GM19324 (cell line): ENCODE results near the gene KCNT1.

Source experiments
- ATAC-seq: cut with Tn5 transposase; IDR thresholded peaks from one replicate; pipeline ENCODE4 v1.9.1; 2021; ENCODE audit warnings: mild to moderate bottlenecking, moderate library complexity; ENCODE audit not compliant: unreplicated experiment, low FRiP score

KCNT1 gene

DNA sequence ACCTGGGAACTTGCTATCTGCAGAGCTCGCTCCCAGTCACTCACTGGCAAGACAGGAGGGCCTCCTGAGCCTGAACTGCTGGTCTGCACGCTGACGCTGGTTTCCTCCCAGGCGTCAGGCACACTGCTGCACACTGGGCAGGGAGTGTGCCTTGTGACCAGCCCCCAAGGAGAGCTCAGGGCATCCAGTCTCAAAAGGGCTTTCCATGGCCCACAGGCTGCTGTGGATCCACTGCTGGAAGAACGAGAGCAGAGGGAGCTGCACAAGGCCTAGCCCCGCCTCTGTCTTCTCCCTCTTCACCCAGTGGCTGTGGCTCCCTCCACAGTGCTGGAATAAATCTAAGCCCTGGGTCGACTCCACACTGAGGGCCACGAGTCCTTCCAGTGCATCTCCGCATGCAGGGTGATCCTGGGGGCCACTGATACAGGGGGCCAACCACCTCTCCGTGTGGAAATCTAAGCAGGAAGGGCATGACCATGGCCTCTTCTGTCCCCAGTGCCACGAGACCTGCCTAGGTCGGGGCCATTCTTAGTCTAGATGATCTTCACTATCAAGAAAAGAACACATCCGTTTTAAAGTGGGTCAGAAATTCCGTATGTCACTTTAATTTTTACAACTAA lies 111.8 kb downstream of the KCNT1 start:
- no peak for ATAC-seq

DNA sequence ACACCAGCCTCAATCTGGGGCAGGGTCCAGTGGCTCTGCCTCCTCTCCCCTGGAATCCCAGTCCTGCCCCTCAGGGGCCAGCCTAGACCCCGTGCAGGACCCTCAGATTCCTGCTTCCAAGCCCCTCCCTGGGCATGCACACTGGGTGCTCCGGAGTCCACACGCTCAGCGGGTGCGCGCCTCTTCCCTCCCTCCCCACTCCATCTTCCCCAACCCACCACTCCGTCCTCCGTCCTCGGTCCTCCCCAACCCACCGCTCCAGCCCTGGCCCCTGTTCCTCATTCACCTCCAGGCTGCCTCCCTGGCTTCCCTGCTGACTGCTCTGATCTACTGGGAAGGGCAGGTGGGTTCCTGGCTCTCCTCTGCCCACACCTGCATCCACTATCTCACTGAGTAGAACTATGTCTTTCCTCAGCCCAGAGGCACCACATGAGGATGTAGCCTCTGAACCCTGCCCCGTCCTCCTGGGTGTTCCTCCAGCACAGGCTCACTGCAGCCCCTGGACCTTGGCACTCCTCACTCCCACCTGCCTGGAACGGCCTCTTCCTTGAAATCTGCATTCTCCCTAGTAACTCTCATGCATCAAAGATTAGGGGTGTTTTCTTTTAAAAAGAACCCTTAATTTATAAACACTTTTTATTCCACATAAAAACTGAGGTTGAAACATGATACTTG lies 112.6 kb downstream of the KCNT1 start:
- ATAC-seq = no peak

DNA sequence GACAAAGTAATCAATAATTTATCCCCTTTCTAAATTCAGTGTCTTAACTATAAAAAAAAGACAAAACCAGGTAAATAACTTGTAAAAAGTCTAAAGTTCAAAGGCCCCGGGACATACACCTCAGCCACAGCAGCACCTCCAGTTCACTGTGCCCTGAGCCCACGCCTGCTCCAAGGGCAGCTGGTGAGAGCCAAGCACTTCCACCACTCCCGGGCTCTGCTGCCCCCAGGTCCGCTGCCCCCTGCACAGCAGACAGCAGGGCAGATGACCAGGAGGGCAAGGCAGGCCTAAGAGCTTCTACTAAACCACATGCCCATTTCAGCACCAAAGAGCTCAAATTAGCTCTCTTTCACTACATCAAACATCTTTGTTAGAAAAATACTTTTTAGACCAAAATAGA lies 113.4 kb downstream of the KCNT1 start:
- ATAC-seq = no peak

DNA sequence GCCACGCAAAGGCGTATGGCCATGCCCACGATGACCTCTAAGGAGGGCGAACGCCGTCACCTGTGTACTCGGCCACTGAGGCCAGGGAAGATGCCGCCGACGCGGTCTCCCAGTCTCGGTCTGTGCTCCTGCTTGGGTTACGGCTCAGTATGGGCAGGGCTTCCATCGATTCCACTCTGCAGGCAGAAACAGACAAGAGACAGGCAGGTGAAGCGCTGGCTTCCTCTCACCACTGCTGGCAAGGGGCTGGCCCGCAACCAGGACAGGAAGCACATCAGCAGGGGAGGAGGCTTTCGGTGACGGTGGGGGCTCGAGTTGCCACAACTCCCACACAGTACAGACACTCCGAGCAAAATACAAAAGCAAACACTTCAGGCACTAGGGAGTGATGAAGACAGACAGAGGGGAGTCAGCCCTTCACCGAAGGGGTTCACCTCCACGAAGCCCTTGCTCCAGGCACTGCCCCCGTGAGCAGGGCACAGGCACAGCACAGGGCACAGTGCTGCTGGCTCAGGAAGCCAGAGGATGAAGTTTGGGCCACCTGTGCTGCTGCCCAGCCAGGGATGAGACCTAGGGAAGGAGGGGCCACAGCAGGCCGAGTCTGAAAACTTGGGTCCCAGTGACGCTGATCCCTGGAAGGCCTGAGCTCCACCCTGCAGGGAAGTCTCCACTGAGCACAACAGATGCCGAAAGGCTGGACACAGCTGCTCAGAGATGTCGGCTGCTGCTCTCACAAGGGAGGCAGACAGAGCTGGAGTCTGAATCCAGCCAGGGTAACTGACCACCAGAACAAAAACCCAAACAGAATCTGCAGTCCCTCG lies 114.1 kb downstream of the KCNT1 start:
- no peak for ATAC-seq

DNA sequence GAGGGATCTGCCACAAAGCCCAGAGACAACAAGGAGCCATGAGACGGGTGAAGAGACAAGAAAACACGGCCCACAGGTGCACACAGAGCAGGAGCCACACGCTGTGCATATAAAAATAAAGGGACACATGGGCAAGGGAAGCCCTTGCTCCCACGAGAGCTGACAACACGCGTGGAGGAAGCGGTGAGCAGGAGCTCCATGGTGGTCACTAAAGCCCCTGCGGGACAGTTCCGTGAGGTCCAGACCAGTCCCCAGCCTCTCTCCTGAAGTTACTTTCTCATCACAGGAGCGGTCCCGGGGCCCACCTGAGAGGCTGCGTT lies 114.6 kb downstream of the KCNT1 start:
- ATAC-seq = no peak

DNA sequence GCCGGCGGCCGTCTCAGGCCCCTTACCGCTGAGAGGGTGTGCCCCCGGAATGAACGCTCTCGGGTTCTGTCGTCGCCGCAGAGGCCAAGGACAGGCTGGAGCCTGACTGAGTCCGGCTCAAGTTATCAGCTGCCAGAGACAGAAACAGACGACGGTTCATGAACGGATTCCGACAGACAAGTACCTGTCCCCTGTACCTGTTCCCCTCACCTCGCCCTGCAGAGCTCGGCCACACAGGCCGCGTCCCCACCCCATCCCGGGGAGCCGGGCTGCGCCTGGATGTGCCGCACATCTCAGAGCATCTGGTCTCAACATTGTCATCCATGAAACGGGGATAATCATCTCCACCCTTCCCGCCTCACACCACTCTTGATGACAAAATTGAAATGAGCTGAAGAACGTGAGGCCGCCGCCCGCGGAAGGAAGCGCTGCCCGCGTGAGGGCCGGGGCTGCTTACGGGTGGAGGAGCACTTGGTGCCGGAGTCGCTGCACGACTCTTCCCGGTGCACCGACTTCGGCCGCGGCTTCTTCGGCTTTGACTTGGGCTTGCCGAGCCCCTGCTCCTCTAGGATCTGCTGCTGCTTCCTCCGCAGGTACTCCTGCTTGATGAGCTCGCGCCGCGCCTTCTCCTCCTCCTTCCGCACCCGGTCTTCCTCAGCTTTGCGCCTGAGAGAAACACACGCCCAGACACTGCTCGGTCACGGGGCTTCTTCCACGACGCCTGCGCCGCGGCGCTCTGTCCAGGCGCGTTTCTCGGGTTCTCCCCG lies 116.1 kb downstream of the KCNT1 start:
- ATAC-seq = no peak

DNA sequence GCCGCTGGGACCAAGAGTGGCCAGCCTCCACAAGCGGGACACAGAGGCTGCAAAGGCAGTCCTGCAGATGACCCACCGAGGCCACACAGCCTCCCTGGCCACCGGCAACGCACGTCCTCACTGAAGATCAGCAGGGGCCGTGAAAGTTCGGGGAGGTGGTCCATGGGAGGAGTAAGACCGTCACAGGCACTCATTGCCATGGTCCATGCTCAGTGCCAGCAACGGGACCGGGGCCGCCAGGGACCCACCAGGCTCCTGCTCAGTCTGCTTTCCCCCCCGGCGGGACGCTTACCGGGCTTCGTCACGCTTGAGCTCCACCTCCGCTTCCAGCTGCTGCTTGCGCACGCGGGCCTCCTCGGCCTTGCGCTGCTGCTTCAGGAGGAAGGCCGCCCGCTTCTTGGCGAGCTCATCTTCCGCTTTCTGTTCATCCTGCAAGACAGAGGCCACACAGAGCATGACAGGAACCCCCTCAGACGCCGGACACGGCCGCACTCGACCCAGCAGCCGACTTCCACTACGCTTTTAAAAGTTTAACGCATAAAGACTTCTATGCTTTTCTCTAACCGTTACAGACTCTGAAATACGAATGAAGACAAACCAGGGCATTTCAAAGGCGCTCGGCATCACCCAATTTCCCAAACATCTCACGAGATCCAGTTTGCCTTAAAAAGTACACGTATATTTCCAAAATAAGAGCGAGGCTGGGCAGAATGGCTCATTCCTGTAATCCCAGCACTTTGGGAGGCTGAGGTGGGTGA lies 116.9 kb downstream of the KCNT1 start:
- no peak for ATAC-seq

DNA sequence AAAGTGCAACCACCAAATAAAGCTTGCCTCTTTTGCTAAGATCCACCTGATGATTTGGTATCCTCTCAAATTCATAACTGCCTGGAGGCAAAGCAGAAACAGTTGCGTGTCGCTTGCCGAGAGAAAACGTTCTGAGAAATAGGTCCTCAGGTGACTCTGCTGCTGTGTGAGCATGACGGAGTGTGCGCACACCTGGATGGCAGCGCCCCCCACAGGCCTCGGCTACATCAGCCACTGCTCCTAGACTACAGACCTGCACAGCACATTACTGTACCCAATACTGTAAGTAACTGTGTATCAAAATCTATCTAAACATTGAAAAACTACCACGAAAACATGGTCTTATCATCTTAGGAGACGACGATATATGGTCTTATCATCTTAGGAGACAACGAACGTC lies 117.9 kb downstream of the KCNT1 start:
- no peak for ATAC-seq

DNA sequence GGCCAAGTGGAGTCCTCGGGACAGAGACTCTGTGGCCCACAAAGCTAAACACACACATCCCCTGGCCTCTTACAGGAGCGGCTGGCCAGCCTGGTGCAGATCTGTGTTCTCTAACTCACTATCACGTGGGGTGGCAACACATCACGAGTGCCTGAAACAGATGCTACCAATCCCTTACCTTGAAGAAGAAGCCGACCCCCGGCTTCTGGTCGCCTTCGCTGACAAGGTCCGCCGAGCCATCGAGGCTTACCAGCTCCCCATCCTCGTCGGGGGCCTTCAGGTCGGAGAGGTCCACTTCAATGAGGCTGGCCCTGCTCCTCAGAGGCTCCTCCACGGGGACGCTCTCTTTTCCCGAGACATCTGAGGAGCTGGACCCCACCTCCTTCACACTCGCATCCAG lies 118.7 kb downstream of the KCNT1 start:
- ATAC-seq = no peak

DNA sequence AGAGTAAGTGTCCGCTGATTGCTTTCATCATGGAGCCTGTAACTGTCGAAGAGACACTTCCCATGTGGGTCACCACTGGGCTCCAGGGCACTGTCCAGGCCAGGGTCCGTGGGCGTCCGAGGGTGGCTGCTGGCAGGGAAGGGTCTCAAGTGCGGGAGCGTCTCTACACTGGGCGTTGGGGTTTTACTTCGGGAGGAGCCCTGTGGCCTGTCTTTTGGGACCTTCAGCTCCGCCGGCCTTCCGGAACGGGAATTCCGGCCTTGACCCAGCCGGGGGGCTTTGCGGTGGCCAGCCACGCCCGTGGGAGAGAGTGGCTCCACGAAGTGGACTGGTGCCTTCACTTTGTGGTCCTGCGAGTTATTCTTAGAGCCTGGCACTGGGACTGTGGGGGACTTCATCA lies 119.1 kb downstream of the KCNT1 start:
- no peak for ATAC-seq

DNA sequence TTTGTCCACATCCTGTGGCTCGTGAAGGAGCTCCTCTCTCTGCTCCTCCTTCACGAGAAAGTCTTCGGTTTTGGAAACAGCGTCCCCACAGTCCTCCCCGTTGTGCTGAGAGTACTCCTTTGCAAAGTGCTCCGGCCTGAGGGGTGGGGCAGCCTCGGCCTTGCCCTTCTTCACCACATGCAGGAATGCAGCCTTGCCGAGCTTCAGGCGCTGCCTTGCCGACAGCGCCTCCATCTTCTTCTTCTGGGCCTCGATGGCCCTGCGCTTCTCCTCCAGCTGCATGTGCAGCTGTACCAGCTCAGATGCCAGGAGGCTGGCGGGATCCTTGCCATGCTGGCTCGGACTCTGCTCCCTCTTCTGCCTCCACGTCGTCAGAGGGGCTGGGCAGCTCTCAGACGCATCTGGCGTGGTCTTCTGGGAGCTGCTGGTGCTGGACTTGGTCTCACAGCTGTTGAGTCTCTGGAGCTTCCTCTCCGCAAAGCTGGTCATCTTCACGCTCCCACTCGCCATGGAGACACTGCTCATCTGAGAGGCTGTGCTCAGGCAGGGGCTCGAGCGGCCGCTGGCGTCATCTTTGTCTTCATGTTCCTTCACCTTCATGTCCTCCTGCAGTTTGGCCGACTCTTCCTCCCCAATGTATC lies 119.9 kb downstream of the KCNT1 start:
- ATAC-seq = no peak

DNA sequence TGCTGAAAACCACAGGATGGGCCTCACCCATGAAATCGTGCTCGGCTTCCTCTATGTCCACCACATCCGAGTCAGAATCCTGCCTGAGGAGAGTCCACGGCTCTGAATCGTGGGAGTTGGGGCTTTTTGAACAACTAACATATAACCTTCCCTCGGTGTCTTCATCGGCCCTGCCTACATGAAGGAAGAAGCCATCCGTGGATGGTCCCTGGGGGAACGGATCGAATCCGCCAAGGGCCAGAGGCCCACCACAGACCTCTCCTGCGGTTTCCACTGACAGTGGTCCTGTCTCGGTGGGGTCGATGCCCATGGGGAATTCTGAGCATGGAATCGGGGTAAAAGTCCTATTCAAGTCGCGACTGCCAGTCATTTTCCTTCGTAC lies 120.4 kb downstream of the KCNT1 start:
- no peak for ATAC-seq

DNA sequence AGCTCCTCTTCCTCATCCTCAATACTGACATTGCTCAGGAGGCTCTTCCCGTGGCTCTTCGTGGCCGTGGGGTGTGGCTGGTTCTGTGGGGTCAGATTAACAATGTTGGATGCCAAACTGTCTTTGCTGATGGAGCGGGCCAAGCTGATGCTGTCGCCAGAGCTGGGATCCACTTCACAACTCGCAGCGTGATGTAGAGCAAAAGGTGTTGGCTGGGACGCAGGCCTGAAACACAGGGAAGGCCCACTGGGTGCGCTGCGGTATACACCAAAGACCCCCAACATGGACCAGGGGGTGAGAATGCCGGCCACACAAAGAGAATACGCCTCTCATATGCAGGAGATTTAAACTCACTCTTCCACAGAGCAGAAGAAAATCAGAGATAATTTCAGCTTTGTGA lies 121.1 kb downstream of the KCNT1 start:
- no peak for ATAC-seq

DNA sequence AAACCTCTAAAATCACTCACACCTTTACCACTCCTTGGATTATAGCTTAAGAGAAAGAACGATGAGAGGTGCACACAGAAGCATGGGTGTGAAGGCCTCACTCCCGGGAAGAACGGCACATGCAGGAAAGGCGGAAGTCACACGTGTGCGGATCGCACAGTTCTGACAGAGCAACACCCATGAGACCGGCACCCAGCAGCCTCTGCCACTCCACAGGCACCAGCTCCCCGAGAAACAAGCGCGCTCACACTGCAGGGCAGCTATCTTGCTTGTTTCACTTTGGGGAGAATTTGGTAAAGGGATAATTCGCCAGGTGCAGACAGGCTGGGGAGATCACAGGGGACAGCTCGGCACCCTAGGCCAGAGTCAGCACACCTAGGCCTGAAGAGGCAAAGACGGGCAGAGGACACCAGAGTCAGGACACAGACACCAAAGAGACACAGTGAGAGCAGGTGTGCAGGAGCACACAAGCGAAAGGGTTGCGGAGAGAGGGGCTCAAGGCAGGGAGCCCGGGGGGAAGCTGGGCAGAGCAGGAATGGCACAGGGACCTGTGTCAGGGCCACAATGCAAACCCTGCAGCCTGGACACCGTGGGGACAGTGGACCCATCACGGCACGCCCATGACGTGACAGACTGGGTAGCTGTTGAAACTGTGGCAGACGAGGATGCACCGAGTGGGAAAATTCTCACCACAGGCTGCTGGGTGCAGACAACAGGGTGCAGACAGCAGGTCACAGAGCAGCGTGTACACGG lies 123.6 kb downstream of the KCNT1 start:
- no peak for ATAC-seq

DNA sequence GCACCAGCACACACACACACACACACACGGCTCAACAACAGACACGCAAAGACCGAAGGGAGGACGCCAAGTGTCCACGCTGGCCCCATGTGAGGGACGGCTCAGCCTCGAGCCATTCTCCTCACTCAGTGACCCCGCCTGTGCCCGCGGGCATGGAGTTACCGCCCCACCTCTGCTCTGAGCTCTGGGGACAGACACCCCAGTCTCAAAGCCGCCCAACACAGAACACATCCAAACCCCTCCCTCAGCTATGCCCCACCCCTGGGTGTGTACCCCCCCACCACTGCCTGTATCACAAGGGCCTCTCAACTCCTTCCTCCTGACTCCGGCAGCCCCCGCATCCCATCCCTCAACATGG lies 124.2 kb downstream of the KCNT1 start:
- no peak for ATAC-seq

DNA sequence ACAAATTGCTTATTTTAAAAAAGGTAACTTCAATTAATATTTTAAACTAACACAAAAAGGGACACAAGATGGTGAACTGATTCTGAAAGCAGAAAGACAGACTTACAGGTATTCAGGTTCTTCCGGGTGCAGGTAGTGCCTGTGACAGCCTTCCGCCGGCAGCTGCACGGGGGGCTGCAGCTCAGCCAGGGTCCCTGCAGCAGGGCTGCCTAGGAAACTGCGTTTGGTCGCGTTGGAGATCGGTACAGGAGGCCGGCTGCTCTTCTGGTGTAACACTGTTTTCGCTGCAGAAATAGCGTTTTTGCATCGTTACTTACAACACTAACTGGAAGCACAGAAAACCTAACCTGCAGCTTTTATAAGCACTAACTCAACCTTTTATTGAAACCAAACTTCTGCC lies 125.3 kb downstream of the KCNT1 start:
- no peak for ATAC-seq

DNA sequence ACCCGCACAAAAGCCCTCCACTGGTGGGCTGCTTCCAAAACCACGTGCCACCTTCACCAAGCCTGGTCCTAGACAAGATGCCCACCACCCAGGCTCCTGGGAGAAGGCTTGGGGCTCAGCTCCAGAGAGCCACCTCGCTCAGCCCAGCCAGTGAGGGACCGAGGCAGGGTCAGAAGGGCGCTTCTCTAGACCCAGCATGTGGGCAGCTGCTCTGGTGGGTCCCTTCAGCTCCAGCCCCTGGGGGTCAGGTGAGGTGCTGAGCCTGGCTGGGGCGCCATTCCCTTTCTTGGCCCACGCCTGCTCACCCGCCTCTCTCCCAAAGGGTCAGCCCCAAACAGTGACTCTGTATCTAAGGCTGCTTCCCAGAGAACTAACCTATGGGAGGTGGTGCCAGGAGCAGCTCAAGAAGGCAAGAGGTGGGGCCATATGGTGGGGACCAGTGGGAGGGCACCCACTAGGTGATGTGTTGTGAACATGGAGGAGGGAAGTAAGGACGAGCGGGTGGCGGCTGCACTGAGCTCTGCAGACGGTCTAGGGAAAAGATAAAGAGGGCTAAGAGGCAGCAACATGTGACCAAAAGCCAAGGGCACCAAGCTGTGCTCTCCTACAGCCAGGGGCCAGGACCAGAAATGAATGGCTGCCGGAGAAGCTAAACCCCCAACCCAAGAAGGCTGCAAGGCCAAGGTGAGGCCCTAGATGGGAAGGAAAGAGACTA lies 126.0 kb downstream of the KCNT1 start:
- ATAC-seq = no peak

DNA sequence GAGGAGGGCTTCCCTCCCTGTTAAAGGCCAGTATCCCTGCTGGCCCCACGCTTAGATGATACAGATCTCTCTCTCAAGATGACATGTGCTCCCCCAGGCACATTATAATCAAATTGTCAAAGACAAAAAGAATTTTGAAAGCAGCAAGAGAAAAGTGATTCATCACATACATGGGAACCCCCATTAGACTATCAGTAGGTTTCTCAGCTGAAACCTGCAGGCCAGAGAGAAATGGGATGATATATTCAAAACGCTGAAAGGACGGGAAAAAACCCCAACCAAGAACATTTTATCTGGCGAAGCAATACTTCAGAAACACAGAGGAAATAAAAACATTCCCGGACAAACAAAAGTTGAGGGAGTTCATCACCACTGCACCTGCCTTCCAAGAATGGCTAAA lies 126.7 kb downstream of the KCNT1 start:
- ATAC-seq = no peak

DNA sequence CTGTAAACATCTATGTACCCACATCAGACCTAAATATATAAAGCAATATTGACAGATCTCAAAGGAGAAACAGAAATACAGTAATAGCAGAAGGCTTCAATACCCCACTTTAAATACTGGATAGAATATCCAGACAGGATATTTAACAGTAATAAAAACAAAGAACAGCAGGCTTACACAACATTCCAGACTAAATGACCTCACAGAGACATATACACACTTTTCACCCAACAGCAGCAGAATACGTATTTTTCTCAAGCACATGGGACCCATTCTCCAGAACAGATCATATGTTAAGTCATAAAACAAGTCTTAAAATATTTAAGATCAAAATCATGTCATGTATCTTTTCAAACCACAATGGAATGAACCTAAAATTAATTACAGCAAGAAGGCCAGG lies 128.5 kb downstream of the KCNT1 start:
- no peak for ATAC-seq
